ENCODE data around the gene ZBTB26. TPM values are rescaled to one million over a fixed set of nuclear protein-coding genes. Genes with fewer than 3 reads are reported as not detected.

ZBTB26 gene
- total RNA-seq, 2 donors from 2014 or later: 2.0 to 4.7 TPM

- H3K36me3 ChIP-seq (replicated peaks in 1 of 2; ENCODE audit: insufficient read depth in 1 of 2, low read depth in 2 of 2): no peaks in the 10 kb centered on the region
- intact Hi-C loops (cut with DNase I): no loop called here
These were observed 629 bp downstream of the ZBTB26 start for GRCh38 chr9:122930541-122931225.

GRCh38 chr9:122929796-122930354, 1.4 kb downstream of the ZBTB26 start:
- 56 to 84% methylated on average over 1 of the region's 1 CpG for WGBS, 2 donors
- ATAC-seq (no peak), DNase-seq (no peak)
- Histone ChIP-seq H3K4me3 (no peak overlapping the region), H3K4me1 (peaks cover 22% of the 10 kb centered on the region), H3K9me3 (no peaks in the 10 kb centered on the region), H3K27ac (no peak overlapping the region), H3K36me3 (replicated peaks in 1 of 2; ENCODE audit: insufficient read depth in 1 of 2, low read depth in 2 of 2) (no peaks in the 10 kb centered on the region), H3K27me3 (no peaks in the 10 kb centered on the region)
- intact Hi-C loops (cut with DNase I): no loop called here
- no peak for TF ChIP-seq POLR2A (IDR thresholded peaks at IDR 0.05)
- TF ChIP-seq, protein P1, sequence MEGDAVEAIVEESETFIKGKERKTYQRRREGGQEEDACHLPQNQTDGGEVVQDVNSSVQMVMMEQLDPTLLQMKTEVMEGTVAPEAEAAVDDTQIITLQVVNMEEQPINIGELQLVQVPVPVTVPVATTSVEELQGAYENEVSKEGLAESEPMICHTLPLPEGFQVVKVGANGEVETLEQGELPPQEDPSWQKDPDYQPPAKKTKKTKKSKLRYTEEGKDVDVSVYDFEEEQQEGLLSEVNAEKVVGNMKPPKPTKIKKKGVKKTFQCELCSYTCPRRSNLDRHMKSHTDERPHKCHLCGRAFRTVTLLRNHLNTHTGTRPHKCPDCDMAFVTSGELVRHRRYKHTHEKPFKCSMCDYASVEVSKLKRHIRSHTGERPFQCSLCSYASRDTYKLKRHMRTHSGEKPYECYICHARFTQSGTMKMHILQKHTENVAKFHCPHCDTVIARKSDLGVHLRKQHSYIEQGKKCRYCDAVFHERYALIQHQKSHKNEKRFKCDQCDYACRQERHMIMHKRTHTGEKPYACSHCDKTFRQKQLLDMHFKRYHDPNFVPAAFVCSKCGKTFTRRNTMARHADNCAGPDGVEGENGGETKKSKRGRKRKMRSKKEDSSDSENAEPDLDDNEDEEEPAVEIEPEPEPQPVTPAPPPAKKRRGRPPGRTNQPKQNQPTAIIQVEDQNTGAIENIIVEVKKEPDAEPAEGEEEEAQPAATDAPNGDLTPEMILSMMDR (IDR thresholded peaks at IDR 0.05): no peak

More at GRCh38 chr9:122930541-122931225, 629 bp downstream of the ZBTB26 start:
- Histone ChIP-seq H3K4me1 (peaks cover 22% of the 10 kb centered on the region), H3K27me3 (no peaks in the 10 kb centered on the region), H3K27ac (peak overlapping the region in 3 of 4 donors; percentile 53 to 84 (median 67)), H3K4me3 (peak overlapping the region; percentile 88 to 97), H3K9me3 (no peaks in the 10 kb centered on the region)
- ATAC-seq (no peak), DNase-seq (no peak)
- TF ChIP-seq, protein P1 (IDR thresholded peaks at IDR 0.05): no peak
- TF ChIP-seq POLR2A (IDR thresholded peaks at IDR 0.05): no peak
- WGBS, 2 donors: 17 to 24% methylated on average over 10 of the region's 10 CpGs

- TF ChIP-seq, protein P1 (IDR thresholded peaks at IDR 0.05): no peak
- no peak for TF ChIP-seq POLR2A (IDR thresholded peaks at IDR 0.05)
- Histone ChIP-seq H3K4me1 (no peaks in the 10 kb centered on the region), H3K27ac (no peak overlapping the region), H3K27me3 (no peaks in the 10 kb centered on the region), H3K4me3 (no peak overlapping the region), H3K9me3 (no peaks in the 10 kb centered on the region), H3K36me3 (replicated peaks in 1 of 2; ENCODE audit: insufficient read depth in 1 of 2, low read depth in 2 of 2) (no peaks in the 10 kb centered on the region)
- WGBS, 2 donors: 80 to 85% methylated on average over 3 of the region's 3 CpGs
- intact Hi-C loops (cut with DNase I): no loop called here
- no peak for DNase-seq
- ATAC-seq: no peak
These were observed 7.4 kb downstream of the ZBTB26 start for GRCh38 chr9:122923947-122924346.

GRCh38 chr9:122922713-122923112, 8.6 kb downstream of the ZBTB26 start:
- intact Hi-C loops (cut with DNase I): no loop called here
- WGBS, 2 donors: 84 to 90% methylated on average over 8 of the region's 8 CpGs
- Histone ChIP-seq H3K9me3 (no peaks in the 10 kb centered on the region), H3K27ac (no peak overlapping the region), H3K27me3 (no peaks in the 10 kb centered on the region), H3K4me1 (no peaks in the 10 kb centered on the region), H3K4me3 (no peak overlapping the region), H3K36me3 (replicated peaks in 1 of 2; ENCODE audit: insufficient read depth in 1 of 2, low read depth in 2 of 2) (no peaks in the 10 kb centered on the region)
- ATAC-seq (no peak), DNase-seq (no peak)
- no peak for TF ChIP-seq POLR2A (IDR thresholded peaks at IDR 0.05)

DNA sequence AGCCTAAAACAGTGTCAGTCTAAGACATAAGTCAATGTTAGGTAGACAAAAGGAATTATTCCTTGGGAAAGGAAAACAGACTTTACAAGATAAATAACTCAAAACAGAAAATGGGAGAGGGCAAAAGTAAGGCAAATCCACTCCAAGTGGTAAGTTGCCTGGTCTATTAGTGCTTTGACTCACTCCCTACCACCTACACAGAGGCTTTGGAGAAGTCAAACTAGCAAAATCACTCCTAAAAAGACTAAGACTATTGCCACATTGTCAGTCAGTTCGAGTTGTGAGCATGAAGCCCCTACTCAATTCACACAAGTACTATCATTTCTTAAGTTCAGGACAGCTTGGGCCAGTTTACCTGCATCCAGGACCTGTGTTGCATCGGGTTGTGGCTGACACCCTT, 13.0 kb downstream of the ZBTB26 start:
- Histone ChIP-seq H3K4me3 (no peak overlapping the region), H3K4me1 (peaks cover 6% of the 10 kb centered on the region), H3K27ac (no peak overlapping the region), H3K27me3 (no peaks in the 10 kb centered on the region), H3K9me3 (no peaks in the 10 kb centered on the region), H3K36me3 (replicated peaks in 1 of 2; ENCODE audit: insufficient read depth in 1 of 2, low read depth in 2 of 2) (no peaks in the 10 kb centered on the region)
- no peak for ATAC-seq
- WGBS, 2 donors: 70 to 75% methylated on average over 2 of the region's 2 CpGs
- no peak for TF ChIP-seq POLR2A (IDR thresholded peaks at IDR 0.05)
- TF ChIP-seq, protein P1 (IDR thresholded peaks at IDR 0.05): no peak
- intact Hi-C loops (cut with DNase I): no loop called here
- no peak for DNase-seq

Measured in body of pancreas (tissue), 4 donors.